ENCODE data around the gene TTC23.
"Not testable (repeated sequence)": the region's sequence is repeated elsewhere in the genome, so short reads cannot be mapped to it uniquely, and the experiment has no call there.

TTC23 gene

GRCh38 chr15:99192181-99192580 lies 57.2 kb downstream of the TTC23 start:
- Histone ChIP-seq H3K9me3 (ENCODE audit: control insufficient read depth, insufficient read depth, low read depth, low read length) (peaks cover 23% of the 10 kb centered on the region), H3K36me3 (ENCODE audit: control insufficient read depth, insufficient read depth, low read length) (peaks cover 38% of the 10 kb centered on the region)
- not testable (repeated sequence) for H3K27ac ChIP-seq (ENCODE audit: low read depth, low read length); H3K9ac ChIP-seq (ENCODE audit: low read length); H3K4me1 ChIP-seq (ENCODE audit: control insufficient read depth, insufficient read depth, low read length); H3K4me3 ChIP-seq (ENCODE audit: low read depth, low read length); H3K27me3 ChIP-seq (ENCODE audit: control insufficient read depth, insufficient read depth, low read length)

- no peak overlapping the region for H3K27ac ChIP-seq (ENCODE audit: low read depth, low read length)
- H3K27me3 ChIP-seq (ENCODE audit: control insufficient read depth, insufficient read depth, low read length), result no peaks in the 10 kb centered on the region
- H3K9me3 ChIP-seq (ENCODE audit: control insufficient read depth, insufficient read depth, low read depth, low read length), result peaks cover 15% of the 10 kb centered on the region
- no peak overlapping the region for H3K9ac ChIP-seq (ENCODE audit: low read length)
- no peaks in the 10 kb centered on the region for H3K4me1 ChIP-seq (ENCODE audit: control insufficient read depth, insufficient read depth, low read length)
- H3K4me3 ChIP-seq (ENCODE audit: low read depth, low read length), result no peak overlapping the region
- peaks cover 22% of the 10 kb centered on the region for H3K36me3 ChIP-seq (ENCODE audit: control insufficient read depth, insufficient read depth, low read length)
Observed at GRCh38 chr15:99187936-99188335, 61.4 kb downstream of the TTC23 start.

GRCh38 chr15:99185414-99186130 lies 63.8 kb downstream of the TTC23 start:
- Histone ChIP-seq H3K27me3 (ENCODE audit: control insufficient read depth, insufficient read depth, low read length) (no peaks in the 10 kb centered on the region), H3K36me3 (ENCODE audit: control insufficient read depth, insufficient read depth, low read length) (peaks cover 2% of the 10 kb centered on the region; the same call in 1 of the 2 replicates), H3K9me3 (ENCODE audit: control insufficient read depth, insufficient read depth, low read depth, low read length) (no peaks in the 10 kb centered on the region), H3K4me3 (ENCODE audit: low read depth, low read length) (no peak overlapping the region), H3K4me1 (ENCODE audit: control insufficient read depth, insufficient read depth, low read length) (peaks cover 6% of the 10 kb centered on the region; the same call in 1 of the 2 replicates), H3K27ac (ENCODE audit: low read depth, low read length) (no peak overlapping the region), H3K9ac (ENCODE audit: low read length) (no peak overlapping the region)

- Histone ChIP-seq H3K27ac (ENCODE audit: low read depth, low read length) (no peak overlapping the region), H3K27me3 (ENCODE audit: control insufficient read depth, insufficient read depth, low read length) (no peaks in the 10 kb centered on the region), H3K4me3 (ENCODE audit: low read depth, low read length) (no peak overlapping the region), H3K36me3 (ENCODE audit: control insufficient read depth, insufficient read depth, low read length) (no peaks in the 10 kb centered on the region), H3K9me3 (ENCODE audit: control insufficient read depth, insufficient read depth, low read depth, low read length) (no peaks in the 10 kb centered on the region), H3K9ac (ENCODE audit: low read length) (no peak overlapping the region), H3K4me1 (ENCODE audit: control insufficient read depth, insufficient read depth, low read length) (peaks cover 6% of the 10 kb centered on the region; the same call in 1 of the 2 replicates)
Observed at GRCh38 chr15:99182791-99183190, 66.6 kb downstream of the TTC23 start.

GRCh38 chr15:99181545-99181971 lies 67.8 kb downstream of the TTC23 start:
- H3K4me1 ChIP-seq (ENCODE audit: control insufficient read depth, insufficient read depth, low read length), result peaks cover 6% of the 10 kb centered on the region; the same call in 1 of the 2 replicates
- no peak overlapping the region for H3K27ac ChIP-seq (ENCODE audit: low read depth, low read length)
- no peaks in the 10 kb centered on the region for H3K36me3 ChIP-seq (ENCODE audit: control insufficient read depth, insufficient read depth, low read length)
- H3K9ac ChIP-seq (ENCODE audit: low read length), result no peak overlapping the region
- H3K4me3 ChIP-seq (ENCODE audit: low read depth, low read length), result no peak overlapping the region
- no peaks in the 10 kb centered on the region for H3K27me3 ChIP-seq (ENCODE audit: control insufficient read depth, insufficient read depth, low read length)
- no peaks in the 10 kb centered on the region for H3K9me3 ChIP-seq (ENCODE audit: control insufficient read depth, insufficient read depth, low read depth, low read length)

- Histone ChIP-seq H3K27me3 (ENCODE audit: control insufficient read depth, insufficient read depth, low read length) (no peaks in the 10 kb centered on the region), H3K9me3 (ENCODE audit: control insufficient read depth, insufficient read depth, low read depth, low read length) (no peaks in the 10 kb centered on the region), H3K4me3 (ENCODE audit: low read depth, low read length) (no peak overlapping the region), H3K9ac (ENCODE audit: low read length) (no peak overlapping the region), H3K27ac (ENCODE audit: low read depth, low read length) (no peak overlapping the region), H3K36me3 (ENCODE audit: control insufficient read depth, insufficient read depth, low read length) (no peaks in the 10 kb centered on the region), H3K4me1 (ENCODE audit: control insufficient read depth, insufficient read depth, low read length) (peaks cover 6% of the 10 kb centered on the region; the same call in 1 of the 2 replicates)
Observed at GRCh38 chr15:99180964-99181306, 68.4 kb downstream of the TTC23 start.

GRCh38 chr15:99180086-99180963 lies 69.1 kb downstream of the TTC23 start:
- no peaks in the 10 kb centered on the region for H3K27me3 ChIP-seq (ENCODE audit: control insufficient read depth, insufficient read depth, low read length)
- no peak overlapping the region for H3K4me3 ChIP-seq (ENCODE audit: low read depth, low read length)
- no peak overlapping the region for H3K27ac ChIP-seq (ENCODE audit: low read depth, low read length)
- no peaks in the 10 kb centered on the region for H3K36me3 ChIP-seq (ENCODE audit: control insufficient read depth, insufficient read depth, low read length)
- no peak overlapping the region for H3K9ac ChIP-seq (ENCODE audit: low read length)
- no peaks in the 10 kb centered on the region for H3K9me3 ChIP-seq (ENCODE audit: control insufficient read depth, insufficient read depth, low read depth, low read length)
- peaks cover 6% of the 10 kb centered on the region; the same call in 1 of the 2 replicates for H3K4me1 ChIP-seq (ENCODE audit: control insufficient read depth, insufficient read depth, low read length)

- Histone ChIP-seq H3K27ac (ENCODE audit: low read depth, low read length) (no peak overlapping the region), H3K27me3 (ENCODE audit: control insufficient read depth, insufficient read depth, low read length) (no peaks in the 10 kb centered on the region), H3K9ac (ENCODE audit: low read length) (no peak overlapping the region), H3K9me3 (ENCODE audit: control insufficient read depth, insufficient read depth, low read depth, low read length) (no peaks in the 10 kb centered on the region), H3K4me1 (ENCODE audit: control insufficient read depth, insufficient read depth, low read length) (peaks cover 6% of the 10 kb centered on the region; the same call in 1 of the 2 replicates), H3K36me3 (ENCODE audit: control insufficient read depth, insufficient read depth, low read length) (peaks cover 7% of the 10 kb centered on the region; the same call in 1 of the 2 replicates), H3K4me3 (ENCODE audit: low read depth, low read length) (no peak overlapping the region)
Observed at GRCh38 chr15:99177679-99178078, 71.7 kb downstream of the TTC23 start.

- H3K27ac ChIP-seq (ENCODE audit: low read depth, low read length), result no peak overlapping the region
Observed at GRCh38 chr15:99176757-99177156, 72.6 kb downstream of the TTC23 start.

GRCh38 chr15:99174567-99175395 lies 74.6 kb downstream of the TTC23 start:
- Histone ChIP-seq H3K27me3 (ENCODE audit: control insufficient read depth, insufficient read depth, low read length) (no peaks in the 10 kb centered on the region), H3K9me3 (ENCODE audit: control insufficient read depth, insufficient read depth, low read depth, low read length) (no peaks in the 10 kb centered on the region), H3K27ac (ENCODE audit: low read depth, low read length) (no peak overlapping the region), H3K4me1 (ENCODE audit: control insufficient read depth, insufficient read depth, low read length) (no peaks in the 10 kb centered on the region), H3K36me3 (ENCODE audit: control insufficient read depth, insufficient read depth, low read length) (peaks cover 16% of the 10 kb centered on the region), H3K9ac (ENCODE audit: low read length) (no peak overlapping the region), H3K4me3 (ENCODE audit: low read depth, low read length) (no peak overlapping the region)

More at GRCh38 chr15:99176757-99177156, 72.6 kb downstream of the TTC23 start:
- no peaks in the 10 kb centered on the region for H3K9me3 ChIP-seq (ENCODE audit: control insufficient read depth, insufficient read depth, low read depth, low read length)
- H3K4me1 ChIP-seq (ENCODE audit: control insufficient read depth, insufficient read depth, low read length), result peaks cover 5% of the 10 kb centered on the region; the same call in 1 of the 2 replicates
- H3K27me3 ChIP-seq (ENCODE audit: control insufficient read depth, insufficient read depth, low read length), result no peaks in the 10 kb centered on the region
- H3K9ac ChIP-seq (ENCODE audit: low read length), result no peak overlapping the region
- H3K4me3 ChIP-seq (ENCODE audit: low read depth, low read length), result no peak overlapping the region
- peaks cover 11% of the 10 kb centered on the region for H3K36me3 ChIP-seq (ENCODE audit: control insufficient read depth, insufficient read depth, low read length)
